Measurements from ENCODE around the gene CASQ1. TPM values are rescaled to one million over a fixed set of nuclear protein-coding genes. Genes with fewer than 3 reads are reported as not detected.

The CASQ1 gene
- total and polyA plus RNA-seq, 2 of the 13 experiments (the other 11 are each of a cell fraction or from before 2014, with no cell fraction given) = 0.09 to 0.20 TPM

- Histone ChIP-seq H3K27ac (ENCODE audit: extremely low read length, insufficient read depth, low read length) (no peak overlapping the region), H4K20me1 (ENCODE audit: insufficient read depth, low read length) (no peaks in the 10 kb centered on the region), H3K27me3 (ENCODE audit: control insufficient read depth in 1 of 2, insufficient read depth in 2 of 2, low read length in 2 of 2) (no peaks in the 10 kb centered on the region), H3K4me2 (ENCODE audit: low read depth, low read length) (no peak overlapping the region), H3K9me3 (ENCODE audit: low read length) (no peaks in the 10 kb centered on the region), H3K4me1 (ENCODE audit: insufficient read depth, low read length) (no peaks in the 10 kb centered on the region), H2AFZ (ENCODE audit: low read length) (no peak overlapping the region), H3K4me3 (replicated peaks in 1 of 3; ENCODE audit: insufficient read depth in 1 of 3, low read depth in 2 of 3, low read length in 3 of 3) (no peak overlapping the region), H3K9ac (ENCODE audit: insufficient read depth, low read depth, low read length) (no peak overlapping the region), H3K79me2 (ENCODE audit: insufficient read depth, low read length) (no peaks in the 10 kb centered on the region), H3K36me3 (replicated peaks in 1 of 2; ENCODE audit: control insufficient read depth in 1 of 2, insufficient read depth in 2 of 2, low read length in 2 of 2) (peaks cover 14 to 73% of the 10 kb centered on the region in 2 experiments)
- no peak for ATAC-seq
- ChIA-PET POLR2A (interaction anchor here (1.2 kb wide), 1 partner anchor 23 kb away, joined by 3 read pairs; the partner anchor contains the start of gene DCAF8), CTCF (ENCODE audit: low intra/inter-chr PET ratio, low total read pairs) (no interaction called here)
- FAIRE-seq = no peak
- in situ Hi-C loops (cut with HindIII; ENCODE audit: extremely low pct_ligation_motif_present, low pct_unique_long_range_greater_than_20kb) (no loop called here), intact Hi-C loops (cut with micrococcal nuclease; ENCODE audit: unreplicated experiment) (no loop called here)
- 94% methylated on average over 5 of the region's 5 CpGs for WGBS (ENCODE audit: low lambda C conversion rate)
- no peak for DNase-seq (ENCODE audit: low spot score)
- TF ChIP-seq NFATC3 (CRISPR knock-in tag; IDR thresholded peaks at IDR 0.05) = no peak
- no peak for TF ChIP-seq BCLAF1 (IDR thresholded peaks at IDR 0.05)
- no peak for TF ChIP-seq FOXP1 (IDR thresholded peaks at IDR 0.05)
- TF ChIP-seq FOXP1 (CRISPR knock-in tag; IDR thresholded peaks at IDR 0.05) = no peak
- no peak for TF ChIP-seq ZNF431 (CRISPR knock-in tag; IDR thresholded peaks at IDR 0.05; ENCODE audit: borderline replicate concordance, low read depth)
- no peak for TF ChIP-seq MED1 (CRISPR knock-in tag; IDR thresholded peaks at IDR 0.05)
- no TSS peak for BruUV-seq (replicated peaks)
Measured at GRCh38 chr1:160238408-160238807, 48.0 kb downstream of the CASQ1 start.

Measured in HepG2 (cell line).